SK-N-SH (cell line): ENCODE results near the gene PTPRC. TPM values are rescaled to one million over a fixed set of nuclear protein-coding genes. Genes with fewer than 3 reads are reported as not detected.

ENCODE experiments used
- CTCF ChIA-PET: fragments of 300-600, 350-600 bp; formaldehyde crosslinking; extraction: SDS; loops from one replicate; lab custom pipeline; 2021; lab: Yijun Ruan, JAX
- POLR2A ChIA-PET: fragments of 350-600 bp; sonication (Branson Sonifier 250); formaldehyde crosslinking; extraction: SDS; loops from one replicate; lab custom pipeline; 2020; ENCODE audit warnings: antibody characterized with exemption, inconsistent platforms; lab: Yijun Ruan, JAX
- DNase-seq: peaks from one replicate; pipeline ENCODE4 v3.0.0; 2012
- H2AFZ ChIP-seq: fragments of 200-600 bp; sonication (generic); 2 replicates; pipeline ENCODE4 v1.8.1; 2016; ENCODE audit warnings: antibody characterized with exemption, mild to moderate bottlenecking, low read depth
- H3F3A ChIP-seq: fragments of 200-600 bp; sonication (generic); replicated peaks from 2 replicates; pipeline ENCODE3; 2016; ENCODE audit warnings: antibody characterized with exemption, mild to moderate bottlenecking; ENCODE audit not compliant: insufficient read depth
- H3K27ac ChIP-seq, 2 experiments: fragments of 200-500 bp in 1 of 2; fragments of 200-600 bp in 1 of 2; sonication (Bioruptor generic) in 1 of 2; sonication (generic), shearing (Covaris generic) in 1 of 2; 2 replicates each; pipeline versions ENCODE4 v1.5.1 to v1.6.1; 2014 to 2016; ENCODE audit warnings: low read depth in 2 of 2, inconsistent platforms in 1 of 2, low read length in 1 of 2, mild to moderate bottlenecking in 1 of 2, mixed read lengths in 1 of 2
- H3K27me3 ChIP-seq: fragments of 200-600 bp; sonication (generic), shearing (Covaris generic); 2 replicates; pipeline ENCODE4 v1.6.1; 2016; ENCODE audit warnings: mixed run types; ENCODE audit not compliant: insufficient read depth
- H3K36me3 ChIP-seq, 2 experiments: fragments of 200-500 bp in 1 of 2; fragments of 200-600 bp in 1 of 2; sonication (Bioruptor generic) in 1 of 2; sonication (generic) in 1 of 2; replicated peaks in 1 of 2; 2 replicates each; pipeline versions ENCODE3 to v1.5.1; 2014 to 2016; ENCODE audit warnings: low read length in 1 of 2, mild to moderate bottlenecking in 1 of 2; ENCODE audit not compliant: insufficient read depth in 2 of 2, control insufficient read depth in 1 of 2
- H3K4me1 ChIP-seq, 2 experiments: fragments of 200-500 bp in 1 of 2; fragments of 200-600 bp in 1 of 2; sonication (Bioruptor generic) in 1 of 2; sonication (generic), shearing (Covaris generic) in 1 of 2; 2 replicates each; pipeline versions ENCODE4 v1.5.1 to v1.6.1; 2014 to 2016; ENCODE audit warnings: low read depth in 1 of 2, low read length in 1 of 2, mixed run types in 1 of 2; ENCODE audit not compliant: insufficient read depth in 2 of 2, control insufficient read depth in 1 of 2
- H3K4me2 ChIP-seq: fragments of 200-600 bp; sonication (generic), shearing (Covaris generic); 2 replicates; pipeline ENCODE4 v1.6.1; 2017; ENCODE audit warnings: mixed run types
- H3K4me3 ChIP-seq, 2 experiments: fragments of 200-500 bp in 1 of 2; fragments of 200-600 bp in 1 of 2; sonication (Bioruptor generic) in 1 of 2; sonication (generic), shearing (Covaris generic) in 1 of 2; 2 replicates each; pipeline versions ENCODE4 v1.5.1 to v1.8.1; 2014 to 2016; ENCODE audit warnings: low read depth in 2 of 2, inconsistent platforms in 1 of 2, low read length in 1 of 2, mild to moderate bottlenecking in 1 of 2, mixed read lengths in 1 of 2, moderate library complexity in 1 of 2
- H3K79me2 ChIP-seq: fragments of 200-600 bp; sonication (generic); 2 replicates; pipeline ENCODE4 v1.8.1; 2017; ENCODE audit warnings: mild to moderate bottlenecking; ENCODE audit not compliant: insufficient read depth
- H3K9ac ChIP-seq: fragments of 200-600 bp; sonication (generic); 2 replicates; pipeline ENCODE4 v1.6.1; 2017; ENCODE audit warnings: mixed run types
- H3K9me2 ChIP-seq: fragments of 200-600 bp; sonication (generic); 2 replicates; pipeline ENCODE4 v1.6.1; 2017; ENCODE audit warnings: mixed run types
- H3K9me3 ChIP-seq: fragments of 200-600 bp; sonication (generic); 2 replicates; pipeline ENCODE4 v1.6.1; 2017; ENCODE audit warnings: mixed run types, mild to moderate bottlenecking, moderate library complexity
- H4K20me1 ChIP-seq: fragments of 200-600 bp; sonication (generic); 2 replicates; pipeline ENCODE4 v1.6.1; 2017; ENCODE audit warnings: mild to moderate bottlenecking, mixed run types; ENCODE audit not compliant: insufficient read depth
- FOSL2 ChIP-seq: IDR thresholded peaks from 2 replicates; pipeline ENCODE4 v1.4.0; 2012; ENCODE audit warnings: low read depth, mild to moderate bottlenecking, moderate library complexity, borderline replicate concordance
- FOXJ3 ChIP-seq: sonication (generic); formaldehyde crosslinking; IDR thresholded peaks from 2 replicates; pipeline ENCODE4 v1.5.1; 2020; ENCODE audit warnings: mild to moderate bottlenecking, missing genetic modification reagents
- GATA2 ChIP-seq: sonication (generic); formaldehyde crosslinking; IDR thresholded peaks from 2 replicates; pipeline ENCODE4 v1.5.0; 2020; ENCODE audit warnings: mild to moderate bottlenecking, missing genetic modification reagents
- IRF3 ChIP-seq: fragments of 150-350 bp; IDR thresholded peaks from 2 replicates; pipeline ENCODE4 v1.6.1; 2016; ENCODE audit warnings: mild to moderate bottlenecking, low read depth, low read length
- JUND ChIP-seq: IDR thresholded peaks from 2 replicates; pipeline ENCODE4 v1.4.0; 2012
- MAX ChIP-seq: IDR thresholded peaks from 2 replicates; pipeline ENCODE4 v1.4.0; 2012; ENCODE audit warnings: low read depth
- MEF2A ChIP-seq: IDR thresholded peaks from 2 replicates; pipeline ENCODE4 v1.4.0; 2012; ENCODE audit warnings: low read depth, borderline replicate concordance
- NFIC ChIP-seq: IDR thresholded peaks from 2 replicates; pipeline ENCODE4 v1.4.0; 2012; ENCODE audit warnings: borderline replicate concordance
- NRF1 ChIP-seq: IDR thresholded peaks from 2 replicates; pipeline ENCODE4 v1.6.1; 2012; ENCODE audit warnings: low read depth, mild to moderate bottlenecking, low read length
- RAD21 ChIP-seq: IDR thresholded peaks from 2 replicates; pipeline ENCODE4 v1.6.1; 2012; ENCODE audit warnings: mild to moderate bottlenecking, low read length
- RCOR1 ChIP-seq: fragments of 150-350 bp; IDR thresholded peaks from 2 replicates; pipeline ENCODE4 v1.6.1; 2017; ENCODE audit warnings: antibody characterized with exemption, low read length
- REST ChIP-seq: IDR thresholded peaks from 2 replicates; pipeline ENCODE4 v1.6.1; 2012; ENCODE audit warnings: mild to moderate bottlenecking, low read depth, low read length, moderate library complexity
- RFX5 ChIP-seq: IDR thresholded peaks from 2 replicates; pipeline ENCODE4 v1.6.1; 2012; ENCODE audit warnings: mild to moderate bottlenecking, improper control_type of control experiment, low read length
- SMC3 ChIP-seq: IDR thresholded peaks from 2 replicates; pipeline ENCODE4 v1.6.1; 2012; ENCODE audit warnings: low read depth, low read length, improper control_type of control experiment
- USF2 ChIP-seq: fragments of 150-350 bp; IDR thresholded peaks from 2 replicates; pipeline ENCODE4 v1.6.1; 2017; ENCODE audit warnings: antibody characterized with exemption, low read length, low read depth, borderline replicate concordance
- WGBS: methylation state at CpG from one replicate; pipeline ENCODE4 v1.1.6; 2017; ENCODE audit warnings: low lambda C conversion rate; 5-methylcytosine and 5-hydroxymethylcytosine counted together
- polyA plus RNA-seq, 3 experiments: library from polyadenylated mRNA; depleted of rRNA; stranded (reverse); fragments of >200 nt; gene quantifications; 2 replicates each; pipeline ENCODE4 v1.2.3, GENCODE V29; 2012
- TF ChIP-seq, protein P1 (sequence below): fragments of 200-600 bp; sonication (generic); IDR thresholded peaks from 2 replicates; pipeline ENCODE4 v1.6.1; 2017; ENCODE audit warnings: antibody characterized with exemption, mild to moderate bottlenecking, moderate library complexity

PTPRC gene
- polyA plus RNA-seq, 1 of the 3 experiments (the other 2 are of a cell fraction) = 0.03 TPM

DNA sequence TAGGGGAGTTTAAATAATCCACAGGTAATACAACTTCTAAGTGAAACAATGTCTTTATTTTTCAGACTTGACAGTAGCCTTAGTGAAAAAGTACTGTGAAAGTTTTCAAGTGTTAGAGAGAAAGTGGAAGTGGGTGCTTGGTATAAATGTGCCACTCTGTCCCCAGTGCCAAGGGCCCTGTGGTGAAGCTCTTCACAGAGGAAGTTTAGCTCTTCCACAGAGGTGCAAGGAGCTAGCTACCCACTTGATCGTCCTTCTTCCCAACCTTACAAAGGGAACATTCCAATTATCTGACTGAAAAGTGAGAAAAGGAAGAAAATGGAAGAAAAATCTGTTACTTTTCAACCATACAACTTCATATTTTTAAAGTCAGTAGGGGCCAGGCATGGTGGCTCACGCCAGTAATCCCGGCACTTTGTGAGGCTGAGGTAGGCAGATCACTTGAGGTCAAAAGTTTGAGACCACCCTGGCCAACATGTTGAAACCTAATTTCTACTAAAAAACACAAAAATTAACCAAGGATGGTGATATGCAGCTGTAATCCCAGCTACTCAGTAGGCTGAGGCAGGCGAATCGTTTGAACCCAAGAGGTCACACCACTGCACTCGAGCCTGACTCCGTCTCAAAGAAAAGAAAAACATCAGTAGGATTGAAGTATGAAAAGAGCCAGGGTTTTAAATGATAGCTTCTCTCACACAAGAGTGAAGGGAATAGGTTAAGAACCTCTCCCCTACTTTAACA is 41.0 kb upstream of the PTPRC start (continued):
- TF ChIP-seq MEF2A (no peak), FOXJ3 (CRISPR knock-in tag) (no peak), NFIC (no peak), IRF3 (no peak), USF2 (no peak), RAD21 (no peak), SMC3 (no peak)

- 88% methylated on average over 6 of the region's 6 CpGs for WGBS
- no peaks in the 10 kb centered on the region for H3K27me3 ChIP-seq
- no peak for DNase-seq
- no peaks in the 10 kb centered on the region for H3K79me2 ChIP-seq
- no peak overlapping the region for H3K9ac ChIP-seq
- no peaks in the 10 kb centered on the region for H3K9me3 ChIP-seq
- no peaks in the 10 kb centered on the region; a peak in 1 of 4 replicates for H3K4me1 ChIP-seq
- H4K20me1 ChIP-seq = no peaks in the 10 kb centered on the region
- no peak overlapping the region for H2AFZ ChIP-seq
- H3K4me2 ChIP-seq = no peak overlapping the region
- TF ChIP-seq MAX (no peak), NRF1 (no peak), RFX5 (no peak), GATA2 (CRISPR knock-in tag) (no peak), JUND (no peak), REST (no peak), FOXJ3 (CRISPR knock-in tag) (no peak), FOSL2 (no peak), RCOR1 (no peak)
- TF ChIP-seq, protein P1, sequence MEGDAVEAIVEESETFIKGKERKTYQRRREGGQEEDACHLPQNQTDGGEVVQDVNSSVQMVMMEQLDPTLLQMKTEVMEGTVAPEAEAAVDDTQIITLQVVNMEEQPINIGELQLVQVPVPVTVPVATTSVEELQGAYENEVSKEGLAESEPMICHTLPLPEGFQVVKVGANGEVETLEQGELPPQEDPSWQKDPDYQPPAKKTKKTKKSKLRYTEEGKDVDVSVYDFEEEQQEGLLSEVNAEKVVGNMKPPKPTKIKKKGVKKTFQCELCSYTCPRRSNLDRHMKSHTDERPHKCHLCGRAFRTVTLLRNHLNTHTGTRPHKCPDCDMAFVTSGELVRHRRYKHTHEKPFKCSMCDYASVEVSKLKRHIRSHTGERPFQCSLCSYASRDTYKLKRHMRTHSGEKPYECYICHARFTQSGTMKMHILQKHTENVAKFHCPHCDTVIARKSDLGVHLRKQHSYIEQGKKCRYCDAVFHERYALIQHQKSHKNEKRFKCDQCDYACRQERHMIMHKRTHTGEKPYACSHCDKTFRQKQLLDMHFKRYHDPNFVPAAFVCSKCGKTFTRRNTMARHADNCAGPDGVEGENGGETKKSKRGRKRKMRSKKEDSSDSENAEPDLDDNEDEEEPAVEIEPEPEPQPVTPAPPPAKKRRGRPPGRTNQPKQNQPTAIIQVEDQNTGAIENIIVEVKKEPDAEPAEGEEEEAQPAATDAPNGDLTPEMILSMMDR = no peak
- CTCF ChIA-PET = no interaction called here
- H3K9me2 ChIP-seq = no peaks in the 10 kb centered on the region
- no peak overlapping the region for H3K27ac ChIP-seq
- no peak overlapping the region for H3K4me3 ChIP-seq
- no peaks in the 10 kb centered on the region for H3K36me3 ChIP-seq
- H3F3A ChIP-seq = no peaks in the 10 kb centered on the region
- POLR2A ChIA-PET = no interaction called here
These were observed 40.0 kb upstream of the PTPRC start for GRCh38 chr1:198598796-198599321.
